ENCODE measurements around the gene SPP1. TPM values are rescaled to one million over a fixed set of nuclear protein-coding genes. Genes with fewer than 3 reads are reported as not detected.
A peak's percentile ranks its signal among the peaks of the same experiment; 100 is the strongest.

The SPP1 gene
- total RNA-seq, 2 donors from 2014 or later: 6.4 to 52.0 TPM

DNA sequence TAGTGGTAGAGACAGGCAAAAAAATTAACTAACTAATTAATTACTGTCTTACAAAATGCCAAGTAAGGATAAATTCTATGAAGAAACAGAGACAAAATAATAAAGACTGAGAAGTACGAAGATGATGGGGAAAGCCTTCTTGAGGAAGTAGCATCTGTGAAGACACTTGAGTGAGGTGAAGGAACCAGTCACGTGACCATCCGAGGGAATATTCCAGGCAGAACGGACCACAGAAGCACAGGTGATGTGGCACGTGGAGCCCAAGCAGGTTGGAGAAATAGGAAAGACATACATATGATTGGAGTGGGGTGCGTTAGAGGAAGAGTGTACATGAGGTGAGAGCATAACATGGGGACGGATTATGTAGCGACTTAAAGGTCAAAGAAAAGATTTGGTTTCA is 30.5 kb upstream of the SPP1 start:
- Histone ChIP-seq H3K27ac (no peak overlapping the region), H3K36me3 (no peaks in the 10 kb centered on the region), H3K27me3 (replicated peaks; ENCODE audit: insufficient read depth) (no peaks in the 10 kb centered on the region), H3K9me3 (no peaks in the 10 kb centered on the region), H3K4me3 (no peak overlapping the region), H3K4me1 (replicated peaks) (no peaks in the 10 kb centered on the region)
- WGBS: 95% methylated on average over 8 of the region's 8 CpGs
- no peak for DNase-seq (ENCODE audit: low spot score)
- TF ChIP-seq, protein P1, sequence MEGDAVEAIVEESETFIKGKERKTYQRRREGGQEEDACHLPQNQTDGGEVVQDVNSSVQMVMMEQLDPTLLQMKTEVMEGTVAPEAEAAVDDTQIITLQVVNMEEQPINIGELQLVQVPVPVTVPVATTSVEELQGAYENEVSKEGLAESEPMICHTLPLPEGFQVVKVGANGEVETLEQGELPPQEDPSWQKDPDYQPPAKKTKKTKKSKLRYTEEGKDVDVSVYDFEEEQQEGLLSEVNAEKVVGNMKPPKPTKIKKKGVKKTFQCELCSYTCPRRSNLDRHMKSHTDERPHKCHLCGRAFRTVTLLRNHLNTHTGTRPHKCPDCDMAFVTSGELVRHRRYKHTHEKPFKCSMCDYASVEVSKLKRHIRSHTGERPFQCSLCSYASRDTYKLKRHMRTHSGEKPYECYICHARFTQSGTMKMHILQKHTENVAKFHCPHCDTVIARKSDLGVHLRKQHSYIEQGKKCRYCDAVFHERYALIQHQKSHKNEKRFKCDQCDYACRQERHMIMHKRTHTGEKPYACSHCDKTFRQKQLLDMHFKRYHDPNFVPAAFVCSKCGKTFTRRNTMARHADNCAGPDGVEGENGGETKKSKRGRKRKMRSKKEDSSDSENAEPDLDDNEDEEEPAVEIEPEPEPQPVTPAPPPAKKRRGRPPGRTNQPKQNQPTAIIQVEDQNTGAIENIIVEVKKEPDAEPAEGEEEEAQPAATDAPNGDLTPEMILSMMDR (IDR thresholded peaks at IDR 0.05): no peak
- TF ChIP-seq POLR2A (IDR thresholded peaks at IDR 0.05) (no peak), POLR2AphosphoS5 (IDR thresholded peaks at IDR 0.05) (no peak)
- intact Hi-C loops (cut with DNase I): no loop called here

DNA sequence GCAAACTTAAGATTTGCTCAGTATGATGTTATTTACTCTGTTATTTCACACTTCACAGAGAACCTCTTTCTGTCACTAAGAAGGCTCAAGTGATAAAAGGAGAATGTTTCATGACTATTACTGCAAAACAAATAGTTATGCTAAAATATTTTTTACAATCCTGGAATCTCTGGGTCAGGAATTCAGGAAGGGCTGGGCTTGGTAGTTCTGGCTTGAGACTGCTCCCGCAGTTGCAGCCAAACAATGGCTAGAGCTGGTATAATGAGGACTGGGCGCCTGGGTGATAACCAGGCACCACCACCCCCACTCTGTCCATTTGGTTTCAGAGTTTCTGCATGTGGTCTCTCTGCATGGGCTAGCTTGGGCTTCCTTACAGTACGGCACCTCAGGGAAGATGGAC is 28.7 kb upstream of the SPP1 start:
- Histone ChIP-seq H3K4me1 (replicated peaks) (no peaks in the 10 kb centered on the region), H3K9me3 (no peaks in the 10 kb centered on the region), H3K36me3 (no peaks in the 10 kb centered on the region), H3K4me3 (no peak overlapping the region), H3K27me3 (replicated peaks; ENCODE audit: insufficient read depth) (no peaks in the 10 kb centered on the region), H3K27ac (no peak overlapping the region)
- no peak for TF ChIP-seq POLR2A (IDR thresholded peaks at IDR 0.05)
- TF ChIP-seq, protein P1 (IDR thresholded peaks at IDR 0.05): no peak
- no peak for TF ChIP-seq POLR2AphosphoS5 (IDR thresholded peaks at IDR 0.05)
- 88% methylated on average over 3 of the region's 3 CpGs for WGBS
- DNase-seq (ENCODE audit: low spot score): no peak
- intact Hi-C loops (cut with DNase I): no loop called here

DNA sequence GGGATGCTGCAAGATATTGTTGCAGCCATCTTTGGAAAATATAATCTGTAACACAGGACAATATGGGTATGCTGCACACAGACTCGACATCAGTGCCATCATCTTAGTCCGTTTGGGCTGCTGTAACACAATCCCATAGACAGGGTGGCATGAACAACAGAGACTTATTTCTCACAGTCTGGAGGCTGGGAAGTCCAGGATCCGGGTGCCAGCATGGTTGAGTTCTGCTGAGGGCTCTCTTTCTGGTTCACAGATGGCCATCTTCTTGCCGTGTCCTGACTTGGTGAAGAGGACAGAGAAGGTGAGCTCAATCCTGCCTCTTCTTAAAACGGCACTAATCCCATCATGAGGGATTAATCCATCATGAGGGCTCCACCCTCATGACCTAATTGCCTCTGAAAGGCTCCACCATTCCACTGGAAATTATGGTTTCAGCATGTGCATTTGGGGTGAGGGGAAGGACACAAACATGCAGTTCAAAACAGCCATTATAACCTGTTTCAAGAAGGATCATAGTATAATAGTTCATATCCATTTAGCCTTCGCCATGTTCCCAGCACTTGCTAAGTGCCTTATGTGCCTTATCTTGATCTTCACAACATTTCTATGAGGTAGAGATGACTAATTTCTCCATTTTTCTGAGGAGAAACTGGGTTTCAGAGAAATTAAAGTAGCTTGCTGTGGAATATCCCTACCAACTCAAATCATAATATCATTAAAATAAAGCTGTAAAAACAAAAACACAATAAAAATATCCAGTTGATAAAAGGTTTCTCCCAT is 27.9 kb upstream of the SPP1 start:
- H3K4me3 ChIP-seq: no peak overlapping the region
- WGBS: 87% methylated on average over 6 of the region's 6 CpGs

DNA sequence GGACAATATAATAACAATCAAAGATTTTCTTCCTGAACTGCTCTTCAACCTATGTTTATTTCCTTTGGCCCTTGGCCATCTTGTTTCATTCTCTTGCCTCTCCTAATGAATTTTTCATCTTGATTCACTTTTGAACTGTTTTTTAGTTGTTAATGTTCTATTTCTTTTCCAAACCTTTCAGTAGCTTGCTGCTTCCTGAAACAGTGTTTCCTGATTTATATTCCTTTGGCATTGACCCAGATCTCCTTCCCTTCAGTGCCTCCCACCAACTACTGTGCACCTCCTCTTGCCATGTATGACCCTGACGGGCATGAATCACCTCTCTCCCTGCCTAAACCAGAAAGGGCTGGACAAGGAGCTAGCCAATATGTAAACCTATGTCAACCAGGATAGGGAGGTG is 25.6 kb upstream of the SPP1 start:
- WGBS: 18% methylated on average over 1 of the region's 1 CpG
- H3K4me3 ChIP-seq: no peak overlapping the region

More for the DNA sequence above, 27.9 kb upstream of the SPP1 start:
- intact Hi-C loops (cut with DNase I): no loop called here
- Histone ChIP-seq H3K4me1 (replicated peaks) (no peaks in the 10 kb centered on the region), H3K27ac (no peak overlapping the region), H3K27me3 (replicated peaks; ENCODE audit: insufficient read depth) (no peaks in the 10 kb centered on the region), H3K9me3 (no peaks in the 10 kb centered on the region), H3K36me3 (no peaks in the 10 kb centered on the region)
- TF ChIP-seq POLR2A (IDR thresholded peaks at IDR 0.05): no peak
- no peak for TF ChIP-seq POLR2AphosphoS5 (IDR thresholded peaks at IDR 0.05)
- TF ChIP-seq, protein P1 (IDR thresholded peaks at IDR 0.05): no peak
- no peak for DNase-seq (ENCODE audit: low spot score)

More for the DNA sequence above, 25.6 kb upstream of the SPP1 start:
- H3K36me3 ChIP-seq: no peaks in the 10 kb centered on the region
- H3K4me1 ChIP-seq (replicated peaks): no peaks in the 10 kb centered on the region
- no peak overlapping the region for H3K27ac ChIP-seq
- no peaks in the 10 kb centered on the region for H3K9me3 ChIP-seq
- TF ChIP-seq, protein P1 (IDR thresholded peaks at IDR 0.05): no peak
- TF ChIP-seq POLR2A (IDR thresholded peaks at IDR 0.05) (no peak), POLR2AphosphoS5 (IDR thresholded peaks at IDR 0.05) (peak; percentile 9)
- H3K27me3 ChIP-seq (replicated peaks; ENCODE audit: insufficient read depth): no peaks in the 10 kb centered on the region
- DNase-seq (ENCODE audit: low spot score): no peak
- intact Hi-C loops (cut with DNase I): no loop called here
